ENCODE results near the gene FAM13C.
A peak's percentile ranks its signal among the peaks of the same experiment; 100 is the strongest.

FAM13C gene

GRCh38 chr10:59237775-59238174, 124.6 kb downstream of the FAM13C start:
- H3K27me3 ChIP-seq (replicated peaks), result no peaks in the 10 kb centered on the region
- no peak overlapping the region for H3K4me3 ChIP-seq (ENCODE audit: low read depth, low read length)
- no peak overlapping the region for H3K27ac ChIP-seq
- no peaks in the 10 kb centered on the region for H3K36me3 ChIP-seq (replicated peaks)
- TF ChIP-seq CTCF (IDR thresholded peaks at IDR 0.05; ENCODE audit: low read depth, low read length, missing control alignments), result no peak
- no peak for DNase-seq
- in situ Hi-C loops (cut with HindIII; ENCODE audit: low pct_ligation_motif_present, low sequenced_read_pairs), result loop anchor here (25.0 kb wide), 1 partner anchor 350 kb away; no protein-coding TSS in a partner anchor

GRCh38 chr10:59236064-59236697, 126.2 kb downstream of the FAM13C start:
- in situ Hi-C loops (cut with HindIII; ENCODE audit: low pct_ligation_motif_present, low sequenced_read_pairs), result loop anchor here (25.0 kb wide), 1 partner anchor 351 kb away; no protein-coding TSS in a partner anchor
- Histone ChIP-seq H3K36me3 (replicated peaks) (no peaks in the 10 kb centered on the region), H3K27ac (no peak overlapping the region), H3K27me3 (replicated peaks) (no peaks in the 10 kb centered on the region), H3K4me3 (ENCODE audit: low read depth, low read length) (no peak overlapping the region)
- no peak for TF ChIP-seq CTCF (IDR thresholded peaks at IDR 0.05; ENCODE audit: low read depth, low read length, missing control alignments)
- no peak for DNase-seq

DNA sequence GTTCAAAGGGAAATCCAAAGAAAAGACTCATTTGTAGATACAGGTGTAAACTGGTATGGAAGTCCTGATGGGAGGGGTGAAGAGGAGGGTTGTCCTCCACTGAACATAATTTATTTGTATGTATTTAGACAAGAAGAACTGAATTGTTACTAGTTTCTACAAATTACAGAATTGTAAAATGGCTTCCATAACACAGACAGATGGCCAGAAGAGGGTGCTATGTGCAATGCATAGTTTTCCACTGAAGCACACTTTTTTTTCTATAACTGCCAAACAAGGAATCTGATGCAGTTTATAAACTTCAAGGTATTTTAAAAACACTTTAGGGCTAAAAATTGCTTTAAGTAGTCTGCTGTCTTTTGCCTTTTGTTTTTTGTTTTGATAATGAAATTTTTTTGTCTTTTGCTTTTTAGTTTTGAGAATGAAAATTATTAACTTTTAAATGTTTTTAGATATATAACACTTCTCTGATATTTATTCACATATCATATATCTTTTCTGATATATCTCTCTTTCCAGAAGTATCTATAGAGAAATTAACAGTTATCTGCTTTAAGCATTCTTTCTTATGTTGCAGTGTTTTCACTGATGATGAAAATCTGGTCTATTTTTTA, 127.4 kb downstream of the FAM13C start:
- H3K27me3 ChIP-seq (replicated peaks), result no peaks in the 10 kb centered on the region
- no peak overlapping the region for H3K27ac ChIP-seq
- H3K36me3 ChIP-seq (replicated peaks), result no peaks in the 10 kb centered on the region
- no peak overlapping the region for H3K4me3 ChIP-seq (ENCODE audit: low read depth, low read length)
- in situ Hi-C loops (cut with HindIII; ENCODE audit: low pct_ligation_motif_present, low sequenced_read_pairs), result loop anchor here (25.0 kb wide), 1 partner anchor 352 kb away; no protein-coding TSS in a partner anchor
- TF ChIP-seq CTCF (IDR thresholded peaks at IDR 0.05; ENCODE audit: low read depth, low read length, missing control alignments), result peak; percentile 71
- peak; percentile 58 for DNase-seq

DNA sequence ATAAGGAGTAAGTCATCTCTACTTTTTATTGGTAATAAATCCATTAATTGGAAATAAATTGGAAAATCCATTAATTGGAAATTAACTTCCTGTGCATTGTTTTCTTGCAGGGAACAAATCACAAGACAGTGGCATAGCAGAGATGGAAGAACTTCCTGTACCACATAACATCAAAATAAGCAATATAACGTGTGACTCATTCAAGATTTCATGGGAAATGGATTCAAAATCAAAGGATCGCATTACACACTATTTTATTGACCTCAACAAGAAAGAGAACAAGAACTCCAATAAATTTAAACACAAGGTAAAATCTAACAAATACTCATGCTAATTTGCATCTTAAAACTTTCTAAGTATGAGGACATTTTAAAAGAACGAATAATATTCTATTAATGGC, 128.2 kb downstream of the FAM13C start:
- H3K27me3 ChIP-seq (replicated peaks), result no peaks in the 10 kb centered on the region
- peak overlapping the region; percentile 13 for H3K27ac ChIP-seq
- no peak for DNase-seq
- no peak overlapping the region for H3K4me3 ChIP-seq (ENCODE audit: low read depth, low read length)
- in situ Hi-C loops (cut with HindIII; ENCODE audit: low pct_ligation_motif_present, low sequenced_read_pairs), result loop anchor here (25.0 kb wide), 1 partner anchor 353 kb away; no protein-coding TSS in a partner anchor
- TF ChIP-seq CTCF (IDR thresholded peaks at IDR 0.05; ENCODE audit: low read depth, low read length, missing control alignments), result no peak
- no peaks in the 10 kb centered on the region for H3K36me3 ChIP-seq (replicated peaks)

DNA sequence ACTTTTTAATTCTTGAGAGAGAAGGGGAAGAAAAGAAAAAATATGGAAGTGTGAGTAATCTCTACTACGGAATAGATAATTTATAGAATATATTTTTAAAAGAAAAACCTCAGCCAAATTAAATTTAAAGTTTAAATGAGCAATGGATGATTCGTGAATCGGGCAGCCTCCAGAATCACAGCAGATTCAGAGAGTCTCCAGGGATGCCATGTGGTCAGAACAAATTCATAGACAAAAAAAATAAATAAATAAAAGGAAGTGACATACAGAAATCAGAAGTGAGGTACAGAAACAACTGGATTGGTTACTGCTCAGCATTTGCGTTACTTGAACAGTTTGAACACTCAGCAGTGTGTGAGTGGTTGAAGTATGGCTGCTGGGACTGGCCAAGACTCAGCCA, 132.9 kb downstream of the FAM13C start:
- Histone ChIP-seq H3K4me3 (ENCODE audit: low read depth, low read length) (no peak overlapping the region), H3K36me3 (replicated peaks) (no peaks in the 10 kb centered on the region), H3K27ac (no peak overlapping the region), H3K27me3 (replicated peaks) (no peaks in the 10 kb centered on the region)
- no peak for TF ChIP-seq CTCF (IDR thresholded peaks at IDR 0.05; ENCODE audit: low read depth, low read length, missing control alignments)
- in situ Hi-C loops (cut with HindIII; ENCODE audit: low pct_ligation_motif_present, low sequenced_read_pairs), result loop anchor here (25.0 kb wide), 1 partner anchor 358 kb away; no protein-coding TSS in a partner anchor
- DNase-seq, result no peak
